H9 (cell line): ENCODE data around the gene PRPSAP2. TPM values are rescaled to one million over a fixed set of nuclear protein-coding genes. Genes with fewer than 3 reads are reported as not detected.

Experiments
- DNase-seq: peaks from one replicate; pipeline ENCODE4 v3.0.0-alpha.2; 2017
- H2AFZ ChIP-seq: one replicate; pipeline ENCODE4 v1.6.1; 2013; ENCODE audit warnings: mild to moderate bottlenecking, low read length, control low read depth, moderate library complexity
- H2AK5ac ChIP-seq: 2 replicates; pipeline ENCODE4 v1.6.1; 2013; ENCODE audit warnings: low read length, control low read depth, mixed read lengths; ENCODE audit not compliant: insufficient read length
- H2BK120ac ChIP-seq: one replicate; pipeline ENCODE4 v1.6.1; 2013; ENCODE audit warnings: low read depth, mild to moderate bottlenecking, low read length, control low read depth, inconsistent platforms; ENCODE audit not compliant: poor library complexity, severe bottlenecking
- H2BK12ac ChIP-seq: 2 replicates; pipeline ENCODE4 v1.6.1; 2013; ENCODE audit warnings: low read length, control low read depth, mixed read lengths, low read depth; ENCODE audit not compliant: insufficient read length
- H2BK15ac ChIP-seq: 2 replicates; pipeline ENCODE4 v1.6.1; 2013; ENCODE audit warnings: low read depth, low read length, control low read depth
- H2BK20ac ChIP-seq: one replicate; pipeline ENCODE4 v1.6.1; 2013; ENCODE audit warnings: low read depth, mild to moderate bottlenecking, low read length, control low read depth, inconsistent platforms; ENCODE audit not compliant: poor library complexity, severe bottlenecking
- H2BK5ac ChIP-seq: 2 replicates; pipeline ENCODE4 v1.6.1; 2013; ENCODE audit warnings: low read length, control low read depth, mixed read lengths; ENCODE audit not compliant: insufficient read length
- H3K14ac ChIP-seq: 2 replicates; pipeline ENCODE4 v1.6.1; 2013; ENCODE audit warnings: low read length, control low read depth; ENCODE audit not compliant: insufficient read depth
- H3K18ac ChIP-seq: 2 replicates; pipeline ENCODE4 v1.6.1; 2013; ENCODE audit warnings: low read depth, mild to moderate bottlenecking, mixed read lengths, low read length, control low read depth; ENCODE audit not compliant: insufficient read length
- H3K23ac ChIP-seq: 2 replicates; pipeline ENCODE4 v1.6.1; 2013; ENCODE audit warnings: low read length, control low read depth, mixed read lengths, low read depth; ENCODE audit not compliant: insufficient read length
- H3K23me2 ChIP-seq: 2 replicates; pipeline ENCODE4 v1.6.1; 2013; ENCODE audit warnings: low read depth, mild to moderate bottlenecking, mixed read lengths, low read length, control low read depth; ENCODE audit not compliant: insufficient read length, poor library complexity, severe bottlenecking
- H3K27ac ChIP-seq: 2 replicates; pipeline ENCODE4 v1.5.1; 2013; ENCODE audit warnings: low read length, control low read depth, mixed read lengths, low read depth; ENCODE audit not compliant: insufficient read length
- H3K27me3 ChIP-seq: 2 replicates; pipeline ENCODE4 v1.6.1; 2013; ENCODE audit warnings: low read length, control low read depth, inconsistent platforms; ENCODE audit not compliant: insufficient read depth
- H3K4ac ChIP-seq: 2 replicates; pipeline ENCODE4 v1.6.1; 2013; ENCODE audit warnings: low read depth, mild to moderate bottlenecking, control low read depth, inconsistent platforms, low read length, moderate library complexity
- H3K4me1 ChIP-seq: 2 replicates; pipeline ENCODE4 v1.6.1; 2013; ENCODE audit warnings: low read length, control low read depth, inconsistent platforms; ENCODE audit not compliant: insufficient read depth
- H3K4me2 ChIP-seq: 2 replicates; pipeline ENCODE4 v1.6.1; 2013; ENCODE audit warnings: low read length, control low read depth, mixed read lengths; ENCODE audit not compliant: insufficient read length, insufficient read depth
- H3K56ac ChIP-seq: 2 replicates; pipeline ENCODE4 v1.6.1; 2013; ENCODE audit warnings: low read depth, mild to moderate bottlenecking, mixed read lengths, low read length, control low read depth; ENCODE audit not compliant: insufficient read length
- H3K79me1 ChIP-seq: 2 replicates; pipeline ENCODE4 v1.6.1; 2013; ENCODE audit warnings: low read depth, mild to moderate bottlenecking, moderate library complexity, low read length, control low read depth, inconsistent platforms; ENCODE audit not compliant: insufficient read depth, poor library complexity, severe bottlenecking
- H3K79me2 ChIP-seq: 2 replicates; pipeline ENCODE4 v1.6.1; 2013; ENCODE audit warnings: low read length, control low read depth, inconsistent platforms; ENCODE audit not compliant: insufficient read depth
- H3K9ac ChIP-seq: 2 replicates; pipeline ENCODE4 v1.6.1; 2013; ENCODE audit warnings: low read length, control low read depth, mixed read lengths; ENCODE audit not compliant: insufficient read length; ENCODE audit errors: extremely low read depth
- H3K9me3 ChIP-seq: one replicate; pipeline ENCODE4 v1.6.1; 2013; ENCODE audit warnings: low read depth, low read length, inconsistent platforms; ENCODE audit not compliant: control insufficient read depth
- H3T11ph ChIP-seq: one replicate; pipeline ENCODE4 v1.6.1; 2013; ENCODE audit warnings: mild to moderate bottlenecking, low read length, control low read depth, inconsistent platforms
- H4K20me1 ChIP-seq: one replicate; pipeline ENCODE4 v1.6.1; 2013; ENCODE audit not compliant: control insufficient read depth, insufficient read length, insufficient read depth
- H4K5ac ChIP-seq: 2 replicates; pipeline ENCODE4 v1.6.1; 2013; ENCODE audit warnings: low read depth, mild to moderate bottlenecking, mixed read lengths, low read length, control low read depth; ENCODE audit not compliant: insufficient read length
- H4K8ac ChIP-seq: replicated peaks from 2 replicates; pipeline ENCODE4 v1.6.1; 2013; ENCODE audit warnings: low read length, control low read depth, mixed read lengths, low read depth; ENCODE audit not compliant: insufficient read length
- H4K91ac ChIP-seq: 2 replicates; pipeline ENCODE4 v1.6.1; 2013; ENCODE audit warnings: low read depth, mild to moderate bottlenecking, moderate library complexity, mixed read lengths, low read length, control low read depth; ENCODE audit not compliant: insufficient read length
- H3K27ac Mint-ChIP-seq, 3 experiments: 2 replicates in 2 of 3; 3 replicates in 1 of 3; pipeline ENCODE4 v1.8.0; 2020 to 2021; ENCODE audit warnings: mixed read lengths in 3 of 3, mild to moderate bottlenecking in 1 of 3, moderate library complexity in 1 of 3
- H3K27me3 Mint-ChIP-seq: 2 replicates; pipeline ENCODE4 v1.8.0; 2021; ENCODE audit warnings: low read depth, mild to moderate bottlenecking, moderate library complexity, mixed read lengths
- H3K36me3 Mint-ChIP-seq, 3 experiments: 2 replicates in 2 of 3; 3 replicates in 1 of 3; pipeline ENCODE4 v1.8.0; 2020 to 2021; ENCODE audit warnings: low read depth in 3 of 3, mixed read lengths in 3 of 3; ENCODE audit not compliant: insufficient read depth in 1 of 3
- H3K4me1 Mint-ChIP-seq, 2 experiments: 2 replicates each; pipeline ENCODE4 v1.8.0; 2020; ENCODE audit warnings: mixed read lengths in 2 of 2
- H3K4me3 Mint-ChIP-seq, 2 experiments: 2 replicates in 1 of 2; 3 replicates in 1 of 2; pipeline ENCODE4 v1.8.0; 2020 to 2021; ENCODE audit warnings: mild to moderate bottlenecking in 2 of 2, mixed read lengths in 2 of 2, moderate library complexity in 1 of 2
- H3K9me3 Mint-ChIP-seq, 2 experiments: 2 replicates in 1 of 2; 3 replicates in 1 of 2; pipeline ENCODE4 v1.8.0; 2020; ENCODE audit warnings: mild to moderate bottlenecking in 2 of 2, mixed read lengths in 2 of 2, moderate library complexity in 1 of 2
- CTCF ChIP-seq: fragments of 200-600 bp; sonication (generic); conservative IDR thresholded peaks from 3 replicates; pipeline ENCODE4 v1.8.0; 2021; ENCODE audit warnings: antibody characterized with exemption, mild to moderate bottlenecking
- WGBS: extraction: QIAGEN DNeasy Blood & Tissue Kit; methylation state at CpG from one replicate; pipeline ENCODE4 v1.1.7; 2013; ENCODE audit warnings: missing lambda C conversion rate, low lambda C conversion rate, mixed read lengths; ENCODE audit not compliant: insufficient read length; ENCODE audit errors: extremely low coverage; 5-methylcytosine and 5-hydroxymethylcytosine counted together
- total RNA-seq: library from RNA; stranded (reverse); gene quantifications from 2 replicates; pipeline ENCODE4 v1.2.1, GENCODE V29; 2021

The PRPSAP2 gene
- total RNA-seq, 1 experiment from 2014 or later = 58.0 TPM

DNA sequence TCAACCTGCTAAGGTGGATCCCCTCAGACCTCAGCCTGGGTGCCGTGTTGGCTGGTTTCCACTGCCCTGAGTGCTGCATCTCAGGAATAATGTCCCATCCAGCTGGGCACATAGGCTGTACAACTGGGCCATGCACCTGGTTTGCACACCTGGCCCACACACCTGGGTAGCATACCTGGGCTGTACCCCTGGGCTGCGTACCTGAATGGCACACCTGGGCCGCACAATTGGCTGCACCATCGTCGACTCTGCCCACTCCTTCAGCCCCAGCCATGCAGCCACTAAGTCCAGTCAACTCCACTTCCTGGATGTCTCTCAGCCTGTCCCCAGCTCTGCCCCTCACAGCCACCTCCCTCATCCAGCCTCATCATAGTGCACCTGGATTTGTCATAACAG is 101.9 kb downstream of the PRPSAP2 start:
- no peak overlapping the region for H3K27ac ChIP-seq
- no peaks in the 10 kb centered on the region for H3K27me3 Mint-ChIP-seq
- no peaks in the 10 kb centered on the region for H3K79me1 ChIP-seq
- no peaks in the 10 kb centered on the region for H4K20me1 ChIP-seq
- no peak overlapping the region for H3K23ac ChIP-seq
- no peak overlapping the region for H3K14ac ChIP-seq
- no peak overlapping the region for H3K4me2 ChIP-seq
- peaks cover 8% of the 10 kb centered on the region in 2 experiments for H3K4me1 Mint-ChIP-seq
- no peak overlapping the region for H2BK20ac ChIP-seq
- no peak for TF ChIP-seq CTCF
- H3K9me3 Mint-ChIP-seq = no peaks in the 10 kb centered on the region
- no peak overlapping the region for H2BK12ac ChIP-seq
- no peak overlapping the region for H4K91ac ChIP-seq
- no peaks in the 10 kb centered on the region for H3K79me2 ChIP-seq
- H3K18ac ChIP-seq = no peak overlapping the region
- H3K9me3 ChIP-seq = no peaks in the 10 kb centered on the region
- no peaks in the 10 kb centered on the region for H3K4me1 ChIP-seq
- no peak overlapping the region for H3K4ac ChIP-seq
- no peak overlapping the region for H2BK120ac ChIP-seq
- no peak overlapping the region for H3K56ac ChIP-seq
- H3K4me3 Mint-ChIP-seq = no peak overlapping the region; a peak in 1 of 5 replicates
- H3K27me3 ChIP-seq = no peaks in the 10 kb centered on the region
- H3K27ac Mint-ChIP-seq = no peak overlapping the region
- no peak overlapping the region for H2BK5ac ChIP-seq
- no peak overlapping the region for H2BK15ac ChIP-seq
- H2AFZ ChIP-seq = no peak overlapping the region
- no peaks in the 10 kb centered on the region for H3K23me2 ChIP-seq
- no peaks in the 10 kb centered on the region for H3K36me3 Mint-ChIP-seq
- H4K8ac ChIP-seq = no peak overlapping the region
- WGBS = no CpG with 5 or more reads among the region's 5 CpGs
- H2AK5ac ChIP-seq = no peak overlapping the region
- H4K5ac ChIP-seq = no peak overlapping the region
- H3K9ac ChIP-seq = no peak overlapping the region
- no peak overlapping the region for H3T11ph ChIP-seq
- no peak for DNase-seq
